GM12801 (cell line): Measurements from ENCODE around the gene SIL1.

Source experiments
- TF ChIP-seq, protein P1 (sequence below): IDR thresholded peaks from one replicate; pipeline ENCODE4 v1.5.1; 2011; ENCODE audit warnings: control low read depth; ENCODE audit not compliant: insufficient read length; ENCODE audit errors: extremely low read depth

SIL1 gene

DNA sequence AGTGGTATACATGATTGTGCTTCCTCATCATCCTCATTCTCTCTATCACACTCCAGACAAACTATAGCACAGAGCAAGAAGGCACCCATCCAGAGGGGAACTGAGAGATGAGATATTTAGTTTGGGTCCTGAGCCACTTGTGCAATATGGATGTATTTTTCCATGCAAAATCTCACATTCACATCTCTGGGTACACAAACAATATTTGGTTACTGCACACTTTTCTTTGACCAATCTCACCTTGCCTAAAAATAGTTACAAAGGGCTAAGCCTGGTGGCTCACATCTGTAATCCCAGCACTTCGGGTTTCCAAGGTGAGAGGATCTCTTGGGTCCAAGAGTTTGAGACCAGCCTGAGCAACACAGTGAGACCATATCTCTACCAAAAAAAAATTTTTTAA, 120.3 kb downstream of the SIL1 start:
- TF ChIP-seq, protein P1, sequence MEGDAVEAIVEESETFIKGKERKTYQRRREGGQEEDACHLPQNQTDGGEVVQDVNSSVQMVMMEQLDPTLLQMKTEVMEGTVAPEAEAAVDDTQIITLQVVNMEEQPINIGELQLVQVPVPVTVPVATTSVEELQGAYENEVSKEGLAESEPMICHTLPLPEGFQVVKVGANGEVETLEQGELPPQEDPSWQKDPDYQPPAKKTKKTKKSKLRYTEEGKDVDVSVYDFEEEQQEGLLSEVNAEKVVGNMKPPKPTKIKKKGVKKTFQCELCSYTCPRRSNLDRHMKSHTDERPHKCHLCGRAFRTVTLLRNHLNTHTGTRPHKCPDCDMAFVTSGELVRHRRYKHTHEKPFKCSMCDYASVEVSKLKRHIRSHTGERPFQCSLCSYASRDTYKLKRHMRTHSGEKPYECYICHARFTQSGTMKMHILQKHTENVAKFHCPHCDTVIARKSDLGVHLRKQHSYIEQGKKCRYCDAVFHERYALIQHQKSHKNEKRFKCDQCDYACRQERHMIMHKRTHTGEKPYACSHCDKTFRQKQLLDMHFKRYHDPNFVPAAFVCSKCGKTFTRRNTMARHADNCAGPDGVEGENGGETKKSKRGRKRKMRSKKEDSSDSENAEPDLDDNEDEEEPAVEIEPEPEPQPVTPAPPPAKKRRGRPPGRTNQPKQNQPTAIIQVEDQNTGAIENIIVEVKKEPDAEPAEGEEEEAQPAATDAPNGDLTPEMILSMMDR: no peak

DNA sequence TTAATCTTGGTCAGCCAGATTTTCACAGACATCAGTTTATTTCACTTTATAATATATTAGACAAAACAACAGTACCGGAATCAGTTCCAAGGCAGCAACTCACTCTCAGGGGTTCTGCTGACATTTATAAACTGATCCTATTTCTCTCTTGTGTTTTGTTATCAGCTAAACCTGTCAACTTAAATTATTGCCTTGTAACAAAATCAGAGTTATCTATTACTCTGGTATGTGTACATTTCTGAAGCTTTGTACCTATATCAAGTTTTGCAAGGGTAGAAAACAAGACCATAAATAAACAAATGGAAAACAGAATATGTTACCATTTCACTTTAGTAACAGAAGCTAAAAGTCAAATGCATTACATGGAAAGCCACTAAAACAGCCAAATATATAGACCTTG, 122.1 kb downstream of the SIL1 start:
- TF ChIP-seq, protein P1: no peak

DNA sequence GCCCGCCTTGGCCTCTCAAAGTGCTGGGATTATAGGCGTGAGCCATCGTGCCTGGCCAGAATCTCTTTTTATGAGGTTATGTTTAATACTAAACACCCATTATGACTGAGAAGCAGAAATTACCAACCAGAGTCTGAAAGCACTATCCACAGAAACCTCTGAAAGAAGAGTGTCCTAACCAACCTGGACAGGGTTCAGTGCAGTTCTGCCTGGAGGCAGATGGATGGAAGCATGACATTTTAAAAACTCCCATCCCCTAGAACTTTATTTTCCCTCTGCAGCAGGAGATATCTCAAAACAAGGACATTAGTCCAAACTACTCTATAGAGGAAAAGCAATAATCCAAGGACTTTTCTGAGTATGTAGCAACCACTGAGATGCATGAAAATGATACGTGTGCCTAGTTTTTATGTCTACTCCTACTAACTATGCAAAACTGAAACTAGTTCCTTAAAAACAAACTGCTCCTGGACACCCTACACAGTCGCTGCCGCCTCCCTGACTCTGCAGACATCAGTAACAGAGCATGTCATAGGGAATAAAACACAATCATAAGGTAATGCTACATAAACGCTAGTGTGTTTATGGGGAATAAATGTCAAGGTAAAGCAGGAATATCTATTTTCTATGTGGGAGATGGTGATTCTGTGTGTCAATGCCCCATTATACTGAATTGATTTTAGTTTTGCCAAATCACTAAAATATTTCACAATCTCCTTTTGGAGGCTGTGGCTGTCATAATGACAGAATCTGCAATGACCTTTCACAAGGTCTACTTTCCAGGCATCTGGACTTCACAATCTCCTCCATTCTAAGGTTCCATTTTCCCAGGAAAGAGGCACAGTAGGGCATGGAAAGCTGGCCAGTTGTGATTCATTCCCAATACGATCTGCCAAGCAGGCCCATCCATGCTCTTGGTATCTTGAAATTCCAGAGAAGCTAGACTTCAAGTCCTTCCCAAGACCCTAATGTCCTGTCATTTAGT, 122.8 kb downstream of the SIL1 start:
- TF ChIP-seq, protein P1: no peak

DNA sequence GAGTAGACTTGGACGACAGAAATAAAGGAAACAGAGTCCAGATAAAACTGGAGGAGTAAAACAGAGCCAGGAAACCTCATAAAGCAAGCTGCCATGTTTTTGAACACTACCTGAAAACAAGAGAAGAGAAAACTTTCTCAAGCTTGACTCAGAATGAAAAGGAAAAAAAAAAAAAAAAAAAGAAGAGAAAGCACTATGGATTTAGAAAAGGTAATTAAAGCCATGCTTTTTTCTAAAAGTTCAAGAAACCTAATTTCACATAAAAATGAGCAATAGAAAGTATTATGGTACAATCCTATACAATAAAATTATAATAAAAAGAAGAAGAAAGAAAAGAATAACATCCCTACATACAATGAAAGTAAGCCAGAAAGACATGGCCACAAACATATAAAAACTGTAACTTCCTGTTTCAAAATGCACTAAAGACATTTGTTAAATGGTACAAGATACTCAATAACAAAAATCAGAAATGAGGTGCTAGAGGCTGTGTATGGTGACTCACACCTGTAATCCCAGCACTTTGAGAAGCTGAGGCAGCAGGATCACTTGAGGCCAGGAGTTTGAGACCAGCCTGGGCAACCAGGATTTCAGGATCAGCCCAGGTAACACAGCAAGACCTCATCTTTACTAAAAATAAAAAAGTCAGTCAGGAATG, 129.5 kb downstream of the SIL1 start:
- TF ChIP-seq, protein P1: no peak

DNA sequence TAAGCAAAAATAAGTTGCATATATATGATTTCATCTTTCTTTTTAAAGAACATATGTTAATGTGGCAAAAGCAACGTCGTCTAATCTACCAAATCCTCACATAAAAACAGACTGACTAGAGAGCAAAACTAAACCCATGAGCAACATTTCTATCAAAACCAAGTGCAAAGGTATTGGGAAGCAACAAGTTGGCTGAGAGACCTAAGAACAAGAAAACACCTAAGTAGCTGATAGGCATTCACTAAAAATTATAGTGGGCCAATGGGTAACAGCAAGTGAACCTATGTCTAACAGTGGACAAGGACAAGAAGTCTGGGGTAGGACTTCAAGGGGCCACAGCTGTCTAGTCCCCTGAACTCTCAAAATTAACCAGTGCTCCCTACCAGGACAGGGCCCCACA, 130.1 kb downstream of the SIL1 start:
- TF ChIP-seq, protein P1: no peak

DNA sequence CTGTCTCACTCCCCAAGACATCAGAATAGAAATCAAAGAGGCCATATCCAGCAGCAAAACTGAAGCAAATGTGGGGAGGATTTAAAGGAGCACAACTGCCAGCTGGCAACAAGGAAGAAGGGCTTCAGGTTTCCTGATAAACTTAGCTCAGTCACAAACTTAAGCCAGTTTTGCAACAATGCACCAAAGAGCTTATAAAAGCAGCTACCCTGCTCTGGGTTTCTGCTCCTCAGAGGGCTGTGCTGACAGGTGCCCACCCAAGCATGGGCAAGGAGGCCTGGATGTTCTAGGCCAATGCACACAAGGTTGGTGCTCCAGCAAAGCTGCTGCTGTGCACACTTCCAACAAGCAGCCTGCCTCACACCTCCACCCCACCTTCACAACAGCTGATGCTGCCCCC, 132.9 kb downstream of the SIL1 start:
- TF ChIP-seq, protein P1: no peak

DNA sequence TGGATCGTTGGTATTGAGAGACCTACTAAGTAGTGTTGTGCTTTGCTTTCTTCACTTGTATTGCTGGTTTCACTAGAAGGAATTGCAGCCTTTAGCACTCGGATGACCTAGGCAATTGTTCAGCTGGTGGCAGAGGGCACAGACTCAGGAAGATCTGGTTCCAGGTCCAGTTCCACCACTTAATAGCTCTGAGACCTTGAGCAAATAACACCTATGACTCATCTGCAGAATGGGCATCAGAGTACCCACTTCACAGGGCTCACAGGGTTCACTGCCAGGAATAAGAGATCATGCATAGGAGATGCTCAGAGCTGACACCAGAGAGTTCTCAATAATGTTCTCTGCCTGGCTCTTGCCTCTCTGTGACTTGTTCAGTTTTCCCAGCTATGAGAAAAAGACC, 133.6 kb downstream of the SIL1 start:
- TF ChIP-seq, protein P1: no peak
